Hematopoietic multipotent progenitor cell treated with erythropoietin and hydrocortisone succinate and interleukin-3 and kit ligand, for 4 days (in vitro differentiated cells): ENCODE measurements around the gene WNT11.

Experiments used
- DNase-seq: peaks from one replicate; pipeline ENCODE4 v3.0.0-alpha.2; 2015

Gene WNT11

GRCh38 chr11:76206327-76207081 lies at the start of gene WNT11:
Gene WNT11 (minus strand): TSS chr11:76206502. CDS start chr11:76206407, 95 bp downstream.
- DNase-seq = peak; percentile 77

GRCh38 chr11:76253416-76253815 lies 47.1 kb upstream of the WNT11 start:
- DNase-seq = no peak

DNA sequence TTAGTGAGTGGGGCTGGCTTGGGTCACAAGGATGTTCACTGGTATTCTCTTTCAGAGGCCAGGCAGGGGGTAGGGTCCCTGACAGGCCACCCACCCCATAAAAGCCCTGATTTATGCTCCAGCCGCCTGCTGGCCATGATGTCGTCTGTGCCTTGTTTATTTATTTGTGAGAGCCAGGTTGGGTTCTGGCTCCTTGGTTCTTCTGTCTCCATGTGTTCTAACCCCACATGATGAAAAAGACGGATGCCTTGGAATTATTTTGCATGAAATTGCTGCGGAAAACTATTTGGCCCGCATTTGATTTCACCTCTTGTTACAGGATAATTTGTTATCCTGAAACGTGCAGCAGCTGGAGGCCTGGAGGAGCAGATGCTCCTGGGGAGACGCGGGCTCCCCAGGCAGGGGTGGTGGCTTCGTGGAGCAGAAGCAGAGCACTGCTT lies 46.3 kb upstream of the WNT11 start:
- DNase-seq = no peak

DNA sequence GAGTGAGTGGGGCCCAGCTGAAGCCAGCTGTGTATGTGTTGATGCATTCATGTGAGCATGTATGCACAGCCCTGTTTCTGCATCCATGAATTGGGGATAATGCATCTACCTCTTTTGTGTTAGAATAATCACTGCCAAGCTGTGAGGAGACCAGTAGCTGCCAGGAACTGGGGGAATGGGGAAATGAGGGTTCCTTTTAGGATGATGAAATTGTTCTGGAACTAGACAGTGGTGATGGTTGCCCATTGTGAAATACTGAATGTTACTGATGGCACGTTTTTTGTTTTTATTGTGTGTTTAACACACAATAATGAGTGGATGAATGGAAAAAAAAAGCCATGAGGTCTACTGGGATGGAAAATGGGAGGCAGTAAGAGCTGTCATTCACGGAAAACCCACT lies 45.3 kb upstream of the WNT11 start:
- DNase-seq = peak; percentile 18

GRCh38 chr11:76251226-76251575 lies 44.9 kb upstream of the WNT11 start:
- no peak for DNase-seq

DNA sequence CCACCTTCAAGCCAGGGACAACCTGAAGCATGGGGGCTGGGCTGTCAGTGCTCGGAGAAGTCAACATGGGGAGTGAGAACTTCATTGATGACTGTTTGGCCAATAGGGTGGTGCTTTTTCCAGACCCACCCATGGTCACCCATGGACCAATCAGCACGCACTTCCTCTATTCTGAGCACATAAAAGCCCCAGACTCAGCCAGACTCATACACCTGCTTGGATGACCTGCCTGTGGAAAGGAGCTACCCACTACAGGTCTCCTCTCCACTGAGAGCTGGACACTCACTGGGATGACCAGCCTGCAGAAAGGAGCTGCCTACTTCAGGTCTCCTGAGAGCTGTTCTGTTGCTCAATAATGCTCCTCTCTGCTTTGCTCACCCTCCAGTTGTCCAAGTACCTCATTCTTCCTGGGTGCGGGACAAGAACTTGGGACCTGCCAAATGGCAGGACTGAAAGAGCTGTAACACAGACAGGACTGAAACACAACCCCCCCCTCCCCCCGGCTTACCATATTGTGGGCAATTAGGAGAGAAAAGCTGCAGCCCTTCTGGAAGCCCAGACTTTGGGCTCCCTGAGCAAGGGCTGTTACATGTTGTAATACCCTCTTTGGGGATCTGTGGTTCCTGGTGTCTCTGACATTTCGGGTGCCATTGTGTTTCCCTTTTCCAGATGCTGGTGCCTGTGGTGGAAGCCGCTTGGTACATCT lies 44.4 kb upstream of the WNT11 start:
- DNase-seq = no peak

GRCh38 chr11:76249195-76249741 lies 43.0 kb upstream of the WNT11 start:
- DNase-seq = no peak

GRCh38 chr11:76248210-76248609 lies 41.9 kb upstream of the WNT11 start:
- DNase-seq = peak; percentile 37

- DNase-seq = no peak
Measured at GRCh38 chr11:76247091-76247490, 40.8 kb upstream of the WNT11 start.

DNA sequence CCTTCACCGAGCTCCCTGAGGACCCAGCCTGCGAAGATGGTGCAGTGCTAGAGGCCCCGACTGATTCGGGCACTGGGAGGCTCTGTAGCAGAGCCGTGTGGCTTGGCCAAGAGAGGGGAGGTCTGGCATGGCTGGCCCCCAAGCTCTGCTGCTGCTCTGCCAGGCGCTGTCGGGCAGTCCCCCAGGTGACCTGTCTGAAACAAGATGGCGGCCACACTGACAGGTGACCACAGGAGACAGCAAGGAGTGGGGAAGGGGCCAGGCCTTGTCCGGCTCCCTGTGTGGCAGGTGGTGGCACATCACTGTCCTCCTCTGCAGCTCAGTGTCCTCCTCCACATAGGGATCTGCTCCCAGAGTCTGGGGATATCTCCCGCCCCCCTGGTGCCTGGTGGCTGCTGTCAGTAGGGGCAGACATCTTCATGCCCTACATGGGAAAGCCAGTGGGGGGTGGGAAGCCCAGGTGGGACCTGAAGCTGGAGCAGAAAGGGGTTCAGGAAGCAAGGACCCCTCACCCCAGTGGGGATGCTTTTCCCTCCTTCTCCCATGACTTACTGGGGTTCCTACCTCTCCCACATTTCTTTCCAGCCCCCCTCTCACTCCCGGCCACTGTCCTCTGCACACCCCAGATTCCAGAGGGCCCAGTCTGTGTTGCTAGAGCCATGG lies 40.1 kb upstream of the WNT11 start:
- DNase-seq = no peak

DNA sequence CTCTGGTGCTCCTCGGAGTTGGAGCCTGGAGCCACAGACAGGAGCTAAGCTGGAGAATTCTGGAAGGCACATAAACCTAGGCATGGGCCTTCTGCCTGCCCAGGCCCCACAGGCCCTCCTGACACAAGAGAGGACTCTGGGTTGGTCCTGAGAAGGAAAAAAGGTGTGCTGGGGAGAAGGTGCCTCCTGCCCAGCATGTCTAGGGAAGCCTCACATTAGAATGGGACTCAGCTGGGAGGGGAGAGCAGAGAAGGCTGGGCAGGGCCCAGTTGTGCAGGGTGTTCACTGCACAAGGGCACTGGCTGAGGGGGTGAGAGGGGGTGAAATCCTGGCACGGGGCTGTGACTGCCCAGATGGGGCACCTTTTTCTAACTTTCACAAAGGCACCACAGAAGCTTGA lies 39.4 kb upstream of the WNT11 start:
- DNase-seq = no peak

DNA sequence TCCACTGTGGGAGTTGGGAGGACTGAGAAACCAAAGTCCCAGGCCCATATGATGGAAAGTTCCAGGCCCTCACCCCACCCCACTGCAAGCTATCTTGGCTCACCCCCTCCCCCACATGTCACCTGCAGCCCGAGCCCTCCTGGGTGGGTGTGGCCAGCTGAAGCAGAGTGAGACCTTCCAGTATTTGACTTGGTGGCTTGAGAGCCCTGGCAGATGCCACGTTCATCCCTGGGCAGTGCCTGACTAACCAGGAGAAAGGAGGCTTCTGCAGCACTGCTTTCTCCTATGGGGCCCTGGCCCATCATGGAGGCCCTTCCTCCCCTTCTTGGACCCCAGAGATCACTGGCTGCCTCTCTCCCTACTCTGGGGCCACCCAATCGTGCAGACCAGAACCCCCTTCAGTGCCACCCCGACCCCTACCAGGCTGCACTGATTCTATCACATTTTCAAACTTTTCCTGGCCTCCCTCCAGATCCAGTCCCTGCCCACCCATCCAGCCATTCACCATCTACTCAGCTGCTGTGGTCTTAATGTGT lies 38.1 kb upstream of the WNT11 start:
- no peak for DNase-seq

- no peak for DNase-seq
Measured at GRCh38 chr11:76243957-76244285, 37.6 kb upstream of the WNT11 start.

DNA sequence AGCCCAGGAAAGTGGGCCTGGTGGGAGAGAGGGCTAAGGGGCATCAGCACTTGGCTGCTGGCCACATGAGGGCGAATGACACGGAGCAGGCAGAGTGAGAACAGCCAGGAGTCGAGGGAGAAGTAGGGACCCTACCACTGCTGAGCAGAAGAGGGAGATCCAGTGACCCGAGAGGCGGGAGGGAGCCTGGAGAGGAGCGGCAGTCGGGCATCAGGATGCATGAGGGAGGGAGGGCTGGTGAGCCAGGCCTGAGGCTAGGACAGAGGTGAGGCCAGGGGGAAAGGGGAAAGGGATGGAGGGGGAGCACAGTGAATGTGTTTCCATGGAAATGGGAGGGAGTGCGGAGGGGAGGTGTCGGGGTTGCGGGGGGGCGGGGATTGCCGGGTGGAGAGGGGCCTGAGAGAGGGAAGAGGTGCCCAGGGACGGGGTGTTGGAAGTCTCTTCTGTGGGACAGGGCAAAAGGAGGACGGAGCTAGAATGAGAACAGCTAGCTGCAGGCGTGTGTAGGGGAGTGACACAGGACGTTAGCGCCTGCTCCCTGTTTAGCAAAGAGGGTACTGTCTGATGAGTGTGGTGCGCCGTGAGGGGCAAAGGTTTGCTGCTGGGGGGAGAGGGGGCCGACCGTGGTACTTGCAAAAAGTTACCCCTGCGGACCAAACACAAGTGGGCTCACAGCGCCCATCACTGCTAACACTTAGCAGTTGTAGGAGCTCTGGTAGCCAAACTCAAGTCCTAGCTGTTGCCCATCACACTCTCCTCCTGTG lies 37.1 kb upstream of the WNT11 start:
- DNase-seq = no peak

DNA sequence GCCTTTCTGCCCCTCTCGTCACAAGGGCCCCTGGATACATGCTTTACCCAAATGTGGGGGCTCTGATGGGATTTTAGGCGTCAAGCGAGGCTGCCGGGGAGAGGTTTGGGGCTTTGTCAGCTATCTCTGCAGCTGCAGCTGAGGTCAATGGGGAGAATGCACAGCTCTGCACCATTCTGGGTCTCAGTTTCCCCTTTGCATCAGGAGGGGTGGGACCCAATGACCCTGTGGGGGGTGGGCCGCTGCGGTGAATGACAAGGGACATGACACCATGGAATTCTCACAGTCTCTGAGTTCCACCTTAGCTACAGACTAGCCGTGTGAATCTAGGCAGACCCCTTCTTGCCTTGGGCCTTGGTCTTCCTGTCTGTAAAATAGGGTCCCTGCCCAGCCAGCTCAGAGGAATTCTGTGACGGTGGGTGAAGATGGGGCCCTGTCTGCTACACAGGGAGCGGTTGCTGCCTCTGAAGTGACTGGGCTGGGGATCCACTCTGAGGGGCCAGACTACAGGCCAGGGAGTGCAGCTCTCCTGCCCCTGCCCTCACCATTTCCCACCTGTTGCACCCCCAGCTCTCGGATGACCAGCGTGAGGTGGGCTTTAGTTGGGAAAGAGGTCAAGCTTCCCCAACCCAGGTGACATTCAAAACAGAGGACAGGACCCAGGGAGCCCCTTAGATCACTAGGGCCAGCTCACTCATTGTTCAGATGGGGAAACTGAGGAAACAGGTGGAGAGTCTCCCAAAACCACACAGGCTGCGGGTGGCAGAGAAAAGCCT lies 35.9 kb upstream of the WNT11 start:
- no peak for DNase-seq

GRCh38 chr11:76241243-76242000 lies 35.1 kb upstream of the WNT11 start:
- peak; percentile 14 for DNase-seq

GRCh38 chr11:76240666-76241065 lies 34.4 kb upstream of the WNT11 start:
- DNase-seq = no peak

- DNase-seq = no peak
Measured at GRCh38 chr11:76240161-76240540, 33.8 kb upstream of the WNT11 start.

DNA sequence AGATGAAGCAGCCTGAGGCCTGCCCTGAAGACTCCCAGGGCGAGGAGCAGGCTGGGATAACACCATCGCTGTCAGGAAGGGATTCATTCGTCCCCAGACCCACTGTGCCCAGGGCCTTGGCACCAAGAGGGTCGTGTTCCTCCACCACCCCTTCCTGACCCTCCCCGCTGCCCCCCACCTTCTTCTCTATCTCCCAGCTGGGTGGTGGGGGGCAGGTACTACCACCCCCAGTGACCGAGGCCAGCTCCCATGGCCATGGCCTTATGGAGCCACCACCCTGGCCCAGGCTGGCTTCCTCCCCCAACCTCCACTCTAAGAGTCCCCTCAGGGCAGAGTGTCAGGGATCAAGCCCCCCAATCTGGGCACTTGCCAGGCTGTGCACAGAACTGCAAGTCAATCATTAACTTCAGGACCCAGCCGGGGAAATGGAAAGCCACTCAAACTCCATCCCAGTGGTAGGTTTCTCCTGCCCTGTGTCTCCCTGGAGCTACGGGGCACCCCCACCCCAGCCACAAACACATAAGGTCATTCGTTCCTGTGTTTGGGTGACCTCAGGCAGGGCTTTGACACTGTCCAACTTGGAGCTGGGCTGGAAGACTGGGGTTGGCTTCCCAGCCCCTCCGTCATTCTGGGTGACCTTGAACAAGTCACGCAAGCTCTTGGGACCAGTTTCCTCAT lies 33.3 kb upstream of the WNT11 start:
- DNase-seq = no peak

DNA sequence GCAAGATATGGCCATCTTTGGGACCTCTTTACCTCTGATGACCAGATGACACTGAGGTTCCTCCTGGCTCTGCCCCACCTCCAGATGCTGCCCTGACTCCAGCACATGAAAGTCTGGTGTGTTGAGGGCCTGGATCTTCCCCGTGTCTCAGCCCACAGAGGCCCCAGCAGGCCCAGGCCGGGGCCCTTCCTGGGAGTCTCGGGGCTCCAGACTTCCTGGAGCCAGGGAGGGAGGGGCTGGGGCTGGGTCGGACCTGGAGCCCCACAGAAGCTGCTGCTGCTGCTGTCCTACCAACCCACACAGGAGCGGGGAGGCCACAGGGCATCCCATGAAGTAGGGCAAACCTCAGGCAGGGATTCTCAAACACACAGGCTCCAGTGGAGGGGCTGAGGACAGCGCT lies 32.2 kb upstream of the WNT11 start:
- DNase-seq = no peak

DNA sequence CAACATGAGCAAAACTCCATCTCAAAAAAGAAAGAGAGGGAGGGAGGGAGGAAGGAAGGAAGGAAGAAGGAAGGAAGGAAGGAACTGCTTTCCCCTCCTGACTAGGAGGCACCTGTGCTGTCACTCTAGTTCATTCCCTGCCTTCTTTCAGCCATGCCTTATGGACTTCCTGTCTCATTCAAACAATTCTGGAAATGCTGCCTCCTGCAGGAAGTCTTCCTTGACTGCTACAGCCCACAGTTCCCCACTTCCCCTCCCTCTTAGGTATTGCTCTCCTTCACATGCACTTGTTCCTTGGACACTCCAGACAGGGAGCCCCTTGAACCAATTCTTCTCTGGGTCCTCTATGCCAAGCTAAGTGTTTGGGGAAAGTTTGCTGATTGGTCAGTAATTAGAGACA lies 31.6 kb upstream of the WNT11 start:
- DNase-seq = peak; percentile 41
